H9 (cell line): ENCODE results near the gene HTR5A. TPM values are rescaled to one million over a fixed set of nuclear protein-coding genes. Genes with fewer than 3 reads are reported as not detected.

ENCODE experiments used
- DNase-seq: peaks from one replicate; pipeline ENCODE4 v3.0.0-alpha.2; 2017
- H2AFZ ChIP-seq: one replicate; pipeline ENCODE4 v1.6.1; 2013; ENCODE audit warnings: mild to moderate bottlenecking, low read length, control low read depth, moderate library complexity
- H2AK5ac ChIP-seq: 2 replicates; pipeline ENCODE4 v1.6.1; 2013; ENCODE audit warnings: low read length, control low read depth, mixed read lengths; ENCODE audit not compliant: insufficient read length
- H2BK120ac ChIP-seq: one replicate; pipeline ENCODE4 v1.6.1; 2013; ENCODE audit warnings: low read depth, mild to moderate bottlenecking, low read length, control low read depth, inconsistent platforms; ENCODE audit not compliant: poor library complexity, severe bottlenecking
- H2BK12ac ChIP-seq: 2 replicates; pipeline ENCODE4 v1.6.1; 2013; ENCODE audit warnings: low read length, control low read depth, mixed read lengths, low read depth; ENCODE audit not compliant: insufficient read length
- H2BK15ac ChIP-seq: 2 replicates; pipeline ENCODE4 v1.6.1; 2013; ENCODE audit warnings: low read depth, low read length, control low read depth
- H2BK20ac ChIP-seq: one replicate; pipeline ENCODE4 v1.6.1; 2013; ENCODE audit warnings: low read depth, mild to moderate bottlenecking, low read length, control low read depth, inconsistent platforms; ENCODE audit not compliant: poor library complexity, severe bottlenecking
- H2BK5ac ChIP-seq: 2 replicates; pipeline ENCODE4 v1.6.1; 2013; ENCODE audit warnings: low read length, control low read depth, mixed read lengths; ENCODE audit not compliant: insufficient read length
- H3K14ac ChIP-seq: 2 replicates; pipeline ENCODE4 v1.6.1; 2013; ENCODE audit warnings: low read length, control low read depth; ENCODE audit not compliant: insufficient read depth
- H3K18ac ChIP-seq: 2 replicates; pipeline ENCODE4 v1.6.1; 2013; ENCODE audit warnings: low read depth, mild to moderate bottlenecking, mixed read lengths, low read length, control low read depth; ENCODE audit not compliant: insufficient read length
- H3K23ac ChIP-seq: 2 replicates; pipeline ENCODE4 v1.6.1; 2013; ENCODE audit warnings: low read length, control low read depth, mixed read lengths, low read depth; ENCODE audit not compliant: insufficient read length
- H3K23me2 ChIP-seq: 2 replicates; pipeline ENCODE4 v1.6.1; 2013; ENCODE audit warnings: low read depth, mild to moderate bottlenecking, mixed read lengths, low read length, control low read depth; ENCODE audit not compliant: insufficient read length, poor library complexity, severe bottlenecking
- H3K27ac ChIP-seq: 2 replicates; pipeline ENCODE4 v1.5.1; 2013; ENCODE audit warnings: low read length, control low read depth, mixed read lengths, low read depth; ENCODE audit not compliant: insufficient read length
- H3K27me3 ChIP-seq: 2 replicates; pipeline ENCODE4 v1.6.1; 2013; ENCODE audit warnings: low read length, control low read depth, inconsistent platforms; ENCODE audit not compliant: insufficient read depth
- H3K4ac ChIP-seq: 2 replicates; pipeline ENCODE4 v1.6.1; 2013; ENCODE audit warnings: low read depth, mild to moderate bottlenecking, control low read depth, inconsistent platforms, low read length, moderate library complexity
- H3K4me1 ChIP-seq: 2 replicates; pipeline ENCODE4 v1.6.1; 2013; ENCODE audit warnings: low read length, control low read depth, inconsistent platforms; ENCODE audit not compliant: insufficient read depth
- H3K4me2 ChIP-seq: 2 replicates; pipeline ENCODE4 v1.6.1; 2013; ENCODE audit warnings: low read length, control low read depth, mixed read lengths; ENCODE audit not compliant: insufficient read length, insufficient read depth
- H3K56ac ChIP-seq: 2 replicates; pipeline ENCODE4 v1.6.1; 2013; ENCODE audit warnings: low read depth, mild to moderate bottlenecking, mixed read lengths, low read length, control low read depth; ENCODE audit not compliant: insufficient read length
- H3K79me1 ChIP-seq: 2 replicates; pipeline ENCODE4 v1.6.1; 2013; ENCODE audit warnings: low read depth, mild to moderate bottlenecking, moderate library complexity, low read length, control low read depth, inconsistent platforms; ENCODE audit not compliant: insufficient read depth, poor library complexity, severe bottlenecking
- H3K79me2 ChIP-seq: 2 replicates; pipeline ENCODE4 v1.6.1; 2013; ENCODE audit warnings: low read length, control low read depth, inconsistent platforms; ENCODE audit not compliant: insufficient read depth
- H3K9ac ChIP-seq: 2 replicates; pipeline ENCODE4 v1.6.1; 2013; ENCODE audit warnings: low read length, control low read depth, mixed read lengths; ENCODE audit not compliant: insufficient read length; ENCODE audit errors: extremely low read depth
- H3K9me3 ChIP-seq: one replicate; pipeline ENCODE4 v1.6.1; 2013; ENCODE audit warnings: low read depth, low read length, inconsistent platforms; ENCODE audit not compliant: control insufficient read depth
- H3T11ph ChIP-seq: one replicate; pipeline ENCODE4 v1.6.1; 2013; ENCODE audit warnings: mild to moderate bottlenecking, low read length, control low read depth, inconsistent platforms
- H4K20me1 ChIP-seq: one replicate; pipeline ENCODE4 v1.6.1; 2013; ENCODE audit not compliant: control insufficient read depth, insufficient read length, insufficient read depth
- H4K5ac ChIP-seq: 2 replicates; pipeline ENCODE4 v1.6.1; 2013; ENCODE audit warnings: low read depth, mild to moderate bottlenecking, mixed read lengths, low read length, control low read depth; ENCODE audit not compliant: insufficient read length
- H4K8ac ChIP-seq: replicated peaks from 2 replicates; pipeline ENCODE4 v1.6.1; 2013; ENCODE audit warnings: low read length, control low read depth, mixed read lengths, low read depth; ENCODE audit not compliant: insufficient read length
- H4K91ac ChIP-seq: 2 replicates; pipeline ENCODE4 v1.6.1; 2013; ENCODE audit warnings: low read depth, mild to moderate bottlenecking, moderate library complexity, mixed read lengths, low read length, control low read depth; ENCODE audit not compliant: insufficient read length
- H3K27ac Mint-ChIP-seq, 3 experiments: 2 replicates in 2 of 3; 3 replicates in 1 of 3; pipeline ENCODE4 v1.8.0; 2020 to 2021; ENCODE audit warnings: mixed read lengths in 3 of 3, mild to moderate bottlenecking in 1 of 3, moderate library complexity in 1 of 3
- H3K27me3 Mint-ChIP-seq: 2 replicates; pipeline ENCODE4 v1.8.0; 2021; ENCODE audit warnings: low read depth, mild to moderate bottlenecking, moderate library complexity, mixed read lengths
- H3K36me3 Mint-ChIP-seq, 3 experiments: 2 replicates in 2 of 3; 3 replicates in 1 of 3; pipeline ENCODE4 v1.8.0; 2020 to 2021; ENCODE audit warnings: low read depth in 3 of 3, mixed read lengths in 3 of 3; ENCODE audit not compliant: insufficient read depth in 1 of 3
- H3K4me1 Mint-ChIP-seq, 2 experiments: 2 replicates each; pipeline ENCODE4 v1.8.0; 2020; ENCODE audit warnings: mixed read lengths in 2 of 2
- H3K4me3 Mint-ChIP-seq, 2 experiments: 2 replicates in 1 of 2; 3 replicates in 1 of 2; pipeline ENCODE4 v1.8.0; 2020 to 2021; ENCODE audit warnings: mild to moderate bottlenecking in 2 of 2, mixed read lengths in 2 of 2, moderate library complexity in 1 of 2
- H3K9me3 Mint-ChIP-seq, 2 experiments: 2 replicates in 1 of 2; 3 replicates in 1 of 2; pipeline ENCODE4 v1.8.0; 2020; ENCODE audit warnings: mild to moderate bottlenecking in 2 of 2, mixed read lengths in 2 of 2, moderate library complexity in 1 of 2
- WGBS: extraction: QIAGEN DNeasy Blood & Tissue Kit; methylation state at CpG from one replicate; pipeline ENCODE4 v1.1.7; 2013; ENCODE audit warnings: missing lambda C conversion rate, low lambda C conversion rate, mixed read lengths; ENCODE audit not compliant: insufficient read length; ENCODE audit errors: extremely low coverage; 5-methylcytosine and 5-hydroxymethylcytosine counted together
- total RNA-seq: library from RNA; stranded (reverse); gene quantifications from 2 replicates; pipeline ENCODE4 v1.2.1, GENCODE V29; 2021
- TF ChIP-seq, protein P1 (sequence below): fragments of 200-600 bp; sonication (generic); conservative IDR thresholded peaks from 3 replicates; pipeline ENCODE4 v1.8.0; 2021; ENCODE audit warnings: antibody characterized with exemption, mild to moderate bottlenecking

Gene HTR5A
- total RNA-seq, 1 experiment from 2014 or later, result not detected

GRCh38 chr7:155038335-155038734 lies 31.8 kb upstream of the HTR5A start:
- TF ChIP-seq, protein P1, sequence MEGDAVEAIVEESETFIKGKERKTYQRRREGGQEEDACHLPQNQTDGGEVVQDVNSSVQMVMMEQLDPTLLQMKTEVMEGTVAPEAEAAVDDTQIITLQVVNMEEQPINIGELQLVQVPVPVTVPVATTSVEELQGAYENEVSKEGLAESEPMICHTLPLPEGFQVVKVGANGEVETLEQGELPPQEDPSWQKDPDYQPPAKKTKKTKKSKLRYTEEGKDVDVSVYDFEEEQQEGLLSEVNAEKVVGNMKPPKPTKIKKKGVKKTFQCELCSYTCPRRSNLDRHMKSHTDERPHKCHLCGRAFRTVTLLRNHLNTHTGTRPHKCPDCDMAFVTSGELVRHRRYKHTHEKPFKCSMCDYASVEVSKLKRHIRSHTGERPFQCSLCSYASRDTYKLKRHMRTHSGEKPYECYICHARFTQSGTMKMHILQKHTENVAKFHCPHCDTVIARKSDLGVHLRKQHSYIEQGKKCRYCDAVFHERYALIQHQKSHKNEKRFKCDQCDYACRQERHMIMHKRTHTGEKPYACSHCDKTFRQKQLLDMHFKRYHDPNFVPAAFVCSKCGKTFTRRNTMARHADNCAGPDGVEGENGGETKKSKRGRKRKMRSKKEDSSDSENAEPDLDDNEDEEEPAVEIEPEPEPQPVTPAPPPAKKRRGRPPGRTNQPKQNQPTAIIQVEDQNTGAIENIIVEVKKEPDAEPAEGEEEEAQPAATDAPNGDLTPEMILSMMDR, result no peak

More at GRCh38 chr7:155038335-155038734, 31.8 kb upstream of the HTR5A start:
- no peak overlapping the region for H3T11ph ChIP-seq
- no peaks in the 10 kb centered on the region; the same call in 1 of the 2 replicates for H3K27me3 Mint-ChIP-seq
- no peaks in the 10 kb centered on the region for H3K79me1 ChIP-seq
- no peak overlapping the region for H3K4me2 ChIP-seq
- DNase-seq, result no peak
- no peak overlapping the region for H3K56ac ChIP-seq
- H3K4ac ChIP-seq, result no peak overlapping the region
- no peak overlapping the region for H2AK5ac ChIP-seq
- no peak overlapping the region for H2AFZ ChIP-seq
- H3K79me2 ChIP-seq, result no peaks in the 10 kb centered on the region
- H3K23me2 ChIP-seq, result no peaks in the 10 kb centered on the region
- H3K36me3 Mint-ChIP-seq, result peaks cover 0 to 5% (median 0%) of the 10 kb centered on the region in 3 experiments; a peak in 2 of 7 replicates
- no peaks in the 10 kb centered on the region for H3K4me1 ChIP-seq
- H3K9me3 Mint-ChIP-seq, result peaks cover 0 to 7% of the 10 kb centered on the region in 2 experiments; a peak in 2 of 5 replicates
- H3K27ac ChIP-seq, result no peak overlapping the region
- no peak overlapping the region for H4K5ac ChIP-seq
- H2BK12ac ChIP-seq, result no peak overlapping the region
- no peak overlapping the region for H3K23ac ChIP-seq
- H4K8ac ChIP-seq, result no peak overlapping the region
- peaks cover 5 to 8% of the 10 kb centered on the region in 2 experiments for H3K4me1 Mint-ChIP-seq
- no peak overlapping the region for H2BK120ac ChIP-seq
- H3K27ac Mint-ChIP-seq, result no peak overlapping the region
- H4K20me1 ChIP-seq, result no peaks in the 10 kb centered on the region
- H3K4me3 Mint-ChIP-seq, result no peak overlapping the region
- no peaks in the 10 kb centered on the region for H3K27me3 ChIP-seq
- H3K14ac ChIP-seq, result no peak overlapping the region
- no peak overlapping the region for H3K9ac ChIP-seq
- no peak overlapping the region for H2BK15ac ChIP-seq
- H2BK20ac ChIP-seq, result no peak overlapping the region
- no peak overlapping the region for H2BK5ac ChIP-seq
- H4K91ac ChIP-seq, result no peak overlapping the region
- H3K9me3 ChIP-seq, result no peaks in the 10 kb centered on the region
- no CpG with 5 or more reads among the region's 4 CpGs for WGBS
- no peak overlapping the region for H3K18ac ChIP-seq
